ENCODE results near the gene FOXO4. TPM values are rescaled to one million over a fixed set of nuclear protein-coding genes. Genes with fewer than 3 reads are reported as not detected.

FOXO4 gene
- total RNA-seq, 4 donors from 2014 or later, result 35.2 to 48.0 (median 41.8) TPM

GRCh38 chrX:71105628-71106027 is 10.0 kb downstream of the FOXO4 start:
- intact Hi-C loops (cut with DNase I; ENCODE audit: low total_unique reads), result no loop called here
- TF ChIP-seq CTCF (IDR thresholded peaks at IDR 0.05 in 4 of 5, conservative IDR thresholded peaks at IDR 0.05 in 1 of 5), result no peak
- no peak for TF ChIP-seq POLR2A (IDR thresholded peaks at IDR 0.05)
- in situ Hi-C loops (cut with MboI; ENCODE audit: low sequenced_read_pairs in 4 of 4), result no loop called here
- H3K4me1 ChIP-seq, result no peaks in the 10 kb centered on the region
- H3K27ac ChIP-seq, result no peak overlapping the region
- H3K9me3 ChIP-seq, result no peaks in the 10 kb centered on the region
- H3K4me3 ChIP-seq, result no peak overlapping the region
- ATAC-seq (no peak), DNase-seq (no peak)
- no peaks in the 10 kb centered on the region for H3K27me3 ChIP-seq
- no peaks in the 10 kb centered on the region for H3K36me3 ChIP-seq

- Histone ChIP-seq H3K4me3 (no peak within 1 kb of the TSS), H3K27me3 (no peaks in the 10 kb centered on the region), H3K9me3 (no peaks in the 10 kb centered on the region), H3K36me3 (no peaks in the 10 kb centered on the region), H3K27ac (no peak within 1 kb of the TSS), H3K4me1 (no peaks in the 10 kb centered on the region)
- intact Hi-C loops (cut with DNase I; ENCODE audit: low total_unique reads), result no loop called here
- in situ Hi-C loops (cut with MboI; ENCODE audit: low sequenced_read_pairs in 4 of 4), result no loop called here
- no peak for DNase-seq
- TF ChIP-seq CTCF (IDR thresholded peaks at IDR 0.05 in 4 of 5, conservative IDR thresholded peaks at IDR 0.05 in 1 of 5), result no peak
- no peak for TF ChIP-seq POLR2A (IDR thresholded peaks at IDR 0.05)
- no peak for ATAC-seq
Observed at GRCh38 chrX:71106427-71106826, 10.8 kb downstream of the FOXO4 start, which contains the start of gene CXorf65. Gene CXorf65 (minus strand): TSS chrX:71106740. CDS start chrX:71106556, 184 bp downstream.

GRCh38 chrX:71107245-71107644 is 11.6 kb downstream of the FOXO4 start:
- Histone ChIP-seq H3K4me1 (no peaks in the 10 kb centered on the region), H3K9me3 (no peaks in the 10 kb centered on the region), H3K36me3 (no peaks in the 10 kb centered on the region), H3K27ac (no peak overlapping the region), H3K27me3 (no peaks in the 10 kb centered on the region), H3K4me3 (no peak overlapping the region)
- TF ChIP-seq POLR2A (IDR thresholded peaks at IDR 0.05), result no peak
- no peak for DNase-seq
- in situ Hi-C loops (cut with MboI; ENCODE audit: low sequenced_read_pairs in 4 of 4) (no loop called here), intact Hi-C loops (cut with DNase I; ENCODE audit: low total_unique reads) (no loop called here)
- no peak for ATAC-seq

GRCh38 chrX:71107762-71108360 is 12.2 kb downstream of the FOXO4 start:
- DNase-seq (no peak), ATAC-seq (no peak)
- TF ChIP-seq CTCF (IDR thresholded peaks at IDR 0.05 in 4 of 5, conservative IDR thresholded peaks at IDR 0.05 in 1 of 5) (no peak), POLR2A (IDR thresholded peaks at IDR 0.05) (no peak)
- in situ Hi-C loops (cut with MboI; ENCODE audit: low sequenced_read_pairs in 4 of 4), result no loop called here
- Histone ChIP-seq H3K27ac (no peak overlapping the region), H3K9me3 (no peaks in the 10 kb centered on the region), H3K27me3 (no peaks in the 10 kb centered on the region), H3K4me3 (no peak overlapping the region), H3K36me3 (no peaks in the 10 kb centered on the region), H3K4me1 (no peaks in the 10 kb centered on the region)
- intact Hi-C loops (cut with DNase I; ENCODE audit: low total_unique reads), result no loop called here

- Histone ChIP-seq H3K4me3 (no peak overlapping the region), H3K27ac (no peak overlapping the region), H3K9me3 (no peaks in the 10 kb centered on the region), H3K4me1 (no peaks in the 10 kb centered on the region), H3K36me3 (no peaks in the 10 kb centered on the region), H3K27me3 (no peaks in the 10 kb centered on the region)
- in situ Hi-C loops (cut with MboI; ENCODE audit: low sequenced_read_pairs in 4 of 4) (no loop called here), intact Hi-C loops (cut with DNase I; ENCODE audit: low total_unique reads) (no loop called here)
- no peak for ATAC-seq
- DNase-seq, result no peak
- TF ChIP-seq CTCF (IDR thresholded peaks at IDR 0.05 in 4 of 5, conservative IDR thresholded peaks at IDR 0.05 in 1 of 5) (no peak), POLR2A (IDR thresholded peaks at IDR 0.05) (no peak)
Observed at GRCh38 chrX:71109051-71109450, 13.4 kb downstream of the FOXO4 start.
